GM12878 (cell line): ENCODE measurements around the gene ZNF763.
"Not testable (repeated sequence)": the region's sequence is repeated elsewhere in the genome, so short reads cannot be mapped to it uniquely, and the experiment has no call there.

Experiments
- BMI1 ChIP-seq: fragments of 450-650 bp; IDR thresholded peaks from 2 replicates; pipeline ENCODE4 v1.6.1; 2016; ENCODE audit warnings: mild to moderate bottlenecking, moderate library complexity, borderline replicate concordance
- BRCA1 ChIP-seq: IDR thresholded peaks from 2 replicates; pipeline ENCODE4 v1.6.1; 2011; ENCODE audit warnings: low read depth, low read length, improper control_type of control experiment
- CBX5 ChIP-seq: sonication (generic); IDR thresholded peaks from 2 replicates; pipeline ENCODE4 v1.6.1; 2016; ENCODE audit warnings: low read depth, moderate library complexity, mild to moderate bottlenecking, inconsistent platforms
- CEBPB ChIP-seq, 2 experiments: fragments of 150-350 bp in 1 of 2; IDR thresholded peaks; 2 replicates each; pipeline ENCODE4 v1.6.1; 2012 to 2014; ENCODE audit warnings: low read depth in 2 of 2, low read length in 2 of 2, borderline replicate concordance in 1 of 2, inconsistent platforms in 1 of 2
- CREM ChIP-seq: IDR thresholded peaks from 2 replicates; pipeline ENCODE4 v1.6.1; 2014; ENCODE audit warnings: antibody characterized with exemption, low read depth
- CTCF ChIP-seq, 3 experiments: IDR thresholded peaks in 2 of 3; conservative IDR thresholded peaks in 1 of 3; 2 replicates each; pipeline ENCODE4 v1.5.1; 2011; ENCODE audit warnings: low read depth in 3 of 3, low read length in 3 of 3, mild to moderate bottlenecking in 3 of 3, control low read depth in 2 of 3, moderate library complexity in 2 of 3, inconsistent platforms in 1 of 3, mixed read lengths in 1 of 3; ENCODE audit not compliant: control insufficient read depth in 2 of 3, insufficient read depth in 1 of 3; ENCODE audit errors: extremely low read depth in 1 of 3
- FOXK2 ChIP-seq: fragments of 450-650 bp; IDR thresholded peaks from 2 replicates; pipeline ENCODE4 v1.6.1; 2017; ENCODE audit warnings: mild to moderate bottlenecking, moderate library complexity
- JUND ChIP-seq: IDR thresholded peaks from 2 replicates; pipeline ENCODE4 v1.6.1; 2012; ENCODE audit warnings: low read depth, mild to moderate bottlenecking, low read length, improper control_type of control experiment, moderate library complexity
- MTA3 ChIP-seq: IDR thresholded peaks from 2 replicates; pipeline ENCODE4 v1.6.1; 2012; ENCODE audit warnings: low read length, inconsistent platforms, borderline replicate concordance
- NFYA ChIP-seq: IDR thresholded peaks from 2 replicates; pipeline ENCODE4 v1.6.1; 2011; ENCODE audit warnings: low read depth, mild to moderate bottlenecking, low read length, improper control_type of control experiment, borderline replicate concordance
- YY1 ChIP-seq: IDR thresholded peaks from 2 replicates; pipeline ENCODE4 v1.6.1; 2011; ENCODE audit warnings: low read depth, mild to moderate bottlenecking, low read length

- TF ChIP-seq BRCA1; BMI1; CTCF (IDR thresholded peaks at IDR 0.05 in 2 of 3, conservative IDR thresholded peaks at IDR 0.05 in 1 of 3; ENCODE audit: control insufficient read depth in 2 of 3, extremely low read depth in 1 of 3, insufficient read depth in 1 of 3, low read depth in 3 of 3, low read length in 3 of 3); CBX5; YY1; FOXK2; CEBPB (IDR thresholded peaks at IDR 0.05; ENCODE audit: borderline replicate concordance in 1 of 2, low read depth in 2 of 2, low read length in 2 of 2); CREM; MTA3; NFYA; JUND: not testable (repeated sequence)
Observed at GRCh38 chr19:11938383-11938782, 26.5 kb upstream of the ZNF763 start.
